Cardiac muscle cell (in vitro differentiated cells and primary cell): ENCODE data around the gene TLR1. TPM values are rescaled to one million over a fixed set of nuclear protein-coding genes. Genes with fewer than 3 reads are reported as not detected.
A peak's percentile ranks its signal among the peaks of the same experiment; 100 is the strongest.
"Not testable (repeated sequence)": the region's sequence is repeated elsewhere in the genome, so short reads cannot be mapped to it uniquely, and the experiment has no call there.

ENCODE experiments used
- DNase-seq, 2 donors: peaks; one replicate each; pipeline versions ENCODE4 v3.0.0 to v3.0.0-alpha.2; 2010 to 2017; ENCODE audit warnings: low read depth in 1 of 2, low spot score in 1 of 2
- H3K27ac ChIP-seq: fragments of 200-600 bp; sonication (generic); 2 replicates; pipeline ENCODE4 v1.5.1; 2016
- H3K27me3 ChIP-seq: fragments of 200-600 bp; sonication (generic); 2 replicates; pipeline ENCODE4 v1.6.0; 2016; ENCODE audit warnings: control low read depth
- H3K36me3 ChIP-seq: fragments of 200-600 bp; sonication (generic); 2 replicates; pipeline ENCODE4 v1.5.1; 2016; ENCODE audit warnings: control low read depth
- H3K4me1 ChIP-seq: fragments of 200-600 bp; sonication (generic); 2 replicates; pipeline ENCODE4 v1.8.1; 2017; ENCODE audit warnings: low read depth, mild to moderate bottlenecking, mixed run types
- H3K4me3 ChIP-seq: fragments of 200-600 bp; sonication (generic); 2 replicates; pipeline ENCODE4 v1.5.1; 2016; ENCODE audit warnings: mild to moderate bottlenecking
- H3K9me3 ChIP-seq: fragments of 200-600 bp; sonication (generic); 2 replicates; pipeline ENCODE4 v1.5.1; 2017; ENCODE audit warnings: low read depth, mild to moderate bottlenecking, control low read depth
- polyA plus RNA-seq: library from polyadenylated mRNA; unstranded; fragments of >200 nt; fragmentation: Nextera tagmentation; extraction: Ambion mirVana; gene quantifications from 2 replicates; pipeline ENCODE4 v1.2.1, GENCODE V29; 2016
- total RNA-seq: library from RNA; depleted of rRNA; stranded (reverse); fragments of >200 nt; gene quantifications from 2 replicates; pipeline ENCODE4 v1.2.3, GENCODE V29; 2016
- TF ChIP-seq, protein P1 (sequence below): IDR thresholded peaks from 2 replicates; pipeline ENCODE4 v1.5.1; 2012; ENCODE audit warnings: low read depth, mild to moderate bottlenecking, low read length

Gene TLR1
- total and polyA plus RNA-seq, 2 experiments from 2014 or later, result 0.30 TPM; not detected in 1

GRCh38 chr4:38769857-38770256 is 34.7 kb downstream of the TLR1 start:
- Histone ChIP-seq H3K4me3 (no peak overlapping the region), H3K4me1 (no peaks in the 10 kb centered on the region), H3K27me3 (no peaks in the 10 kb centered on the region), H3K36me3 (no peaks in the 10 kb centered on the region), H3K9me3 (no peaks in the 10 kb centered on the region), H3K27ac (no peak overlapping the region)
- DNase-seq, result no peak
- TF ChIP-seq, protein P1, sequence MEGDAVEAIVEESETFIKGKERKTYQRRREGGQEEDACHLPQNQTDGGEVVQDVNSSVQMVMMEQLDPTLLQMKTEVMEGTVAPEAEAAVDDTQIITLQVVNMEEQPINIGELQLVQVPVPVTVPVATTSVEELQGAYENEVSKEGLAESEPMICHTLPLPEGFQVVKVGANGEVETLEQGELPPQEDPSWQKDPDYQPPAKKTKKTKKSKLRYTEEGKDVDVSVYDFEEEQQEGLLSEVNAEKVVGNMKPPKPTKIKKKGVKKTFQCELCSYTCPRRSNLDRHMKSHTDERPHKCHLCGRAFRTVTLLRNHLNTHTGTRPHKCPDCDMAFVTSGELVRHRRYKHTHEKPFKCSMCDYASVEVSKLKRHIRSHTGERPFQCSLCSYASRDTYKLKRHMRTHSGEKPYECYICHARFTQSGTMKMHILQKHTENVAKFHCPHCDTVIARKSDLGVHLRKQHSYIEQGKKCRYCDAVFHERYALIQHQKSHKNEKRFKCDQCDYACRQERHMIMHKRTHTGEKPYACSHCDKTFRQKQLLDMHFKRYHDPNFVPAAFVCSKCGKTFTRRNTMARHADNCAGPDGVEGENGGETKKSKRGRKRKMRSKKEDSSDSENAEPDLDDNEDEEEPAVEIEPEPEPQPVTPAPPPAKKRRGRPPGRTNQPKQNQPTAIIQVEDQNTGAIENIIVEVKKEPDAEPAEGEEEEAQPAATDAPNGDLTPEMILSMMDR, result no peak

DNA sequence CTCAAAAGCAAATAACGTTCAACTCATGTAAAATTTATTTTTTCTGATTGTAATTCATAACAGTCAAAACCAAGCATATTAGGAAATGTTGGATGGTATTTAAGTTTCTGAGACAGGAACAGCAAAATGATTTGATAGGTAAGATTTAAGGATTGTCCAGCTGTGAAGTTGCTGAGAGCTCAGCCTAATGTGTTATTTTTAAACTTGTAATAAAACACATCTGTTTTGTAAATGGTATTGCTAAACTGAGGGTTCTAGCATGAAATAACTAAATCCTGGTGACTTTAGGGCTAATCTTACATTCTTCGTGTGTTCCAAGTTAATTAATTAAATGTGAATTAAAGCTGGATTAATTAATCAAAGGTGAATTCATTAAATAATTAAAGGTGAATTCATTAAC is 35.1 kb downstream of the TLR1 start:
- H3K27ac ChIP-seq, result no peak overlapping the region
- H3K9me3 ChIP-seq, result no peaks in the 10 kb centered on the region
- no peak for DNase-seq
- no peak overlapping the region for H3K4me3 ChIP-seq
- TF ChIP-seq, protein P1, result no peak
- no peaks in the 10 kb centered on the region for H3K4me1 ChIP-seq
- no peaks in the 10 kb centered on the region for H3K36me3 ChIP-seq
- no peaks in the 10 kb centered on the region for H3K27me3 ChIP-seq

DNA sequence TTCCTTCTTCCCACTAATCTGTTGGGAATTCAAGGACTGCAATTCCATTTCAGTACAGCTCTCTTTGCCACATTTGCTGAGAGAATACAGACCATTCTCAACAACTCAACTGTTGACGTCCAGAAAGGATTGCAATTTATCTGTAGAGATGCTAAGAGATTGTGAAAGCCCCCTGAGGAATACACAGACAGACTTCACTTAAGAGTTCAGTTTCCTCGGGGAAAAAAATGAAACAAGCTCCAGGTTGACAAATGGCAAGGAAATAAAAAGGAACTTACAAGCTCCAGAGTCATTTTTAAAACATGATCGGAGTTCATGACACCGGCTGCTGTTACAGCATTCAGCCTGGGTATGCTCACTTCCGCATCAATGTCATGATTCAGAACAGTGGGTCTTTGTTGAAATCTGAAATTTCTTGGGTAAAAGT is 35.6 kb downstream of the TLR1 start:
- Histone ChIP-seq H3K27me3 (no peaks in the 10 kb centered on the region), H3K9me3 (no peaks in the 10 kb centered on the region), H3K36me3 (no peaks in the 10 kb centered on the region), H3K4me3 (no peak overlapping the region), H3K27ac (no peak overlapping the region), H3K4me1 (no peaks in the 10 kb centered on the region)
- TF ChIP-seq, protein P1, result no peak
- peak in 1 of 2 donors; percentile 52 for DNase-seq

- not testable (repeated sequence) for H3K4me1 ChIP-seq, H3K36me3 ChIP-seq, H3K27ac ChIP-seq, H3K4me3 ChIP-seq, DNase-seq, H3K9me3 ChIP-seq, H3K27me3 ChIP-seq
Observed at GRCh38 chr4:38766940-38767339, 37.7 kb downstream of the TLR1 start.

DNA sequence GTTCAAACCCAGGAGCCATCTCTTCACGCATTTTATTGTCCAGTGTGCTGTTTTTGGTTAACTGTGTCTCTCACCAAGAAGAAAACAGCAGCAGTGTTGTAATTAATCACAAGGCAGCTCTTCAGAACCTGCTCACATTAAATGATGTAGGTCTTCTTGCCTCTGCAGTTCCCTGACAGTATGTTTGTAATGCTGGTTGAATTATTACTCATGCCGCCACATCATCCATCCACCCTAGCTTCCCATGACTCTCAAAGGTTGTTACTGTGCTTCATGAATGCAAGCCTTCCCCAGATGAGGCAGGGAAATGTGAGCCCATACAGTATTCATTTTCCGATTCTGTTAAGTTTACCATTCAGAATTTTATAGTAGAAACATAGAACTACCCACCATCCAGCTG is 39.2 kb downstream of the TLR1 start:
- Histone ChIP-seq H3K27ac (no peak overlapping the region), H3K4me3 (no peak overlapping the region), H3K9me3 (no peaks in the 10 kb centered on the region), H3K27me3 (no peaks in the 10 kb centered on the region), H3K36me3 (no peaks in the 10 kb centered on the region), H3K4me1 (no peaks in the 10 kb centered on the region)
- TF ChIP-seq, protein P1, result no peak
- DNase-seq, result no peak

- no peak overlapping the region for H3K4me3 ChIP-seq
- H3K4me1 ChIP-seq, result no peaks in the 10 kb centered on the region
- TF ChIP-seq, protein P1, result no peak
- no peak overlapping the region for H3K27ac ChIP-seq
- H3K9me3 ChIP-seq, result no peaks in the 10 kb centered on the region
- H3K27me3 ChIP-seq, result no peaks in the 10 kb centered on the region
- DNase-seq, result no peak
- no peaks in the 10 kb centered on the region for H3K36me3 ChIP-seq
Observed at GRCh38 chr4:38764277-38764676, 40.3 kb downstream of the TLR1 start.
